GM12864 (cell line): ENCODE measurements around the gene PCBD1.

Source experiments
- DNase-seq: peaks from one replicate; pipeline ENCODE4 v3.0.0-alpha.2; 2011; ENCODE audit warnings: low read depth
- H3K4me3 ChIP-seq: 2 replicates; pipeline ENCODE4 v1.5.1; 2011; ENCODE audit warnings: mild to moderate bottlenecking, low read depth, low read length, control low read depth
- CTCF ChIP-seq: IDR thresholded peaks from 2 replicates; pipeline ENCODE4 v1.5.1; 2011; ENCODE audit warnings: low read depth, mild to moderate bottlenecking, moderate library complexity, low read length, control low read depth, inconsistent platforms; ENCODE audit errors: missing control alignments

PCBD1 gene

DNA sequence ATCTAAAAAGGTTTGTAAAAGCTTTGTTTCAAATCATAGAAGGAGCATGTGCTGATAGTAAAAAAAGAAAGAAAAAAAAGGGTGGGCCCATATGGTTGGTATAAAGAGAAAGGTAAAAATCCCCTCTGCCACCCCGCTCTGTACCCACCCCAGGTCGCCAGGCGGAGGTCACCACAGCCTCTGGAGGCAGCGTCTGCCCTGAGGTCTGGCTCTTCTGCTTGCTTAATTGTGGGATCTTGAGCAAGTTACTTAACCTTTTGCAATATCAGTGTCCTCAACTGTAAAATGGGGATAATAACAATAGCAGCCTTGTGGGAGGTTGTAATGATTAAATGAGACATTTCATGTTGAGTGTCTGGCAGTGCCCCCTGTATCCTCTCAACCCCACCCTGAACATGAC lies 10.7 kb upstream of the PCBD1 start:
- no peak overlapping the region for H3K4me3 ChIP-seq
- no peak for TF ChIP-seq CTCF
- DNase-seq: no peak

GRCh38 chr10:70898687-70899086 lies 10.3 kb upstream of the PCBD1 start:
- no peak for TF ChIP-seq CTCF
- no peak for DNase-seq
- H3K4me3 ChIP-seq: no peak overlapping the region

DNA sequence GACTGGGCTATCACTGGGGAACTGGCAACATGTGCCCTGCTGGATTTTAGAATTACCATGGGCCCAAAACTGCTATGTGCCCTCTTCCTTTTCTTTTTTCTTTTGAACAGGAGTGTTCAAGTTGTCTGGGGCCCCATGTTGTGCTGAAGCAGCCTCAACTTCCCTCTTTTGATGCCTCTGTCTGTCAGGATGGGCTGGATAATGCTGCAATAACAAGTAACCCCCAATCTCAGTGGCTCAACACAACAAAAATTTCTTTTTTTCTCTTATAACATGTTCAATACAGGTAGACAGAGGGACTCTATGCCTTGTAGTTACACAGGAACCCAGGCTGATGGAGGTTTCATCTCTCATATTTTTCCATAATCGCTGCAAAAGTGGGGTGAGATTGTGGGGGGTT lies 8.2 kb upstream of the PCBD1 start:
- no peak for TF ChIP-seq CTCF

GRCh38 chr10:70894416-70894815 lies 6.1 kb upstream of the PCBD1 start:
- H3K4me3 ChIP-seq: no peak overlapping the region
- TF ChIP-seq CTCF: no peak
- DNase-seq: no peak

More for the DNA sequence above, 8.2 kb upstream of the PCBD1 start:
- no peak overlapping the region for H3K4me3 ChIP-seq
- no peak for DNase-seq

DNA sequence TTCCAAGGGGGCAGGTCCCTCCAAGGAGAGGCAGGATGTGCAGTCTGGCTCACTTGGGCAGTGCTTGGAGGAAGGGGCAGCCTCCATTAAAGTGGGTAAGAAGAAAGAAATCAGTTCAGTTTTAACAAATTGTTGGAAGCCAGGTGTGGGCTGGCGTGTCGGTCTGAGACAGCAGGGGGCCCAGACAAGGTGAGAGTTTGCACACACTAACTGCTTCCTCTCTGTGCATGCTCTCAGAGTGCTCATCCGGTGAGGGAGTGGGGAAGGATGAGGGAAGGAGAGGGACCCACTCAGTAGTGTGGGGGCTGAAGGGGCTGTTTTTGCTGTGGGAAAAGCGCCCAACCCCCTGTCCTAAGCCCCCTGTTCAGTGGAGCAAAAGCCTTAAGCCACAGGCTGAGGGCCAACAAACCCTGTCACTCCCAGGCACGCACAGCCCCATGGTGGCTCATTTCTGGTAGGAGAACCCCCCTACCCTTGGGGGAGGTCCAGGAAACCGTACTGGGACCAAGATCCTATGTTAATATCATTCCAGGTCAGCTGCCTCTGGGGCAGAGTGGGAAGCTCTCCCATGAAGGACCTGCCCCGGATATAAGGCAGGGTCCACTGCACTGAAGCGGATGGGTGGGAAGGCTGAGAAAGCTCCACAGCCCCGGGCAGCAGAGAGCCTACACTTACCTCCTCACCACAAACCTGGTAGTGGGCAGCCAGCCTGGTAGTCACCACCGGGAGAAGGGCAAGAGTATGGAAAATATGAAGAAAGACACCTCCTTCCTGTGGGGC lies 5.1 kb upstream of the PCBD1 start:
- TF ChIP-seq CTCF: peak; percentile 27
- DNase-seq: no peak
- no peak overlapping the region for H3K4me3 ChIP-seq

DNA sequence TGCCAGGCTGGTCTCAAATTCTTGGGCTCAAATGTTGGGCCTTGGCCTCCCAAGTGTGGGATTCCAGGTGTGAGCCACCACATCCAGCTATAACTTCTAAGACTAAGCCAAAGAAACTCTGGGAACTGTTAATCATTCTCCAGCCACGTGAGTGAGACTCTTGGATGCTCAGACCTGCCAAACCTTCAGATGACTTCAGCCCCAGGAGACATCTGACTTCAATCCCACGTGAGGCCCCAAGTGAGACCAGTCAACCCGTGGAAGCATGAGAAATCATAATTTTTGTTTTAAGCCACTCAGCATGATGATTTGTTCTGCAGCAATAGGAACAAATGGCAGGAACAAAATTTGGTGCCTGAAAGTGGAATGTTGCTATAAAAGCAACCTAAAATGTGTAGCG lies 4.3 kb upstream of the PCBD1 start:
- no peak overlapping the region for H3K4me3 ChIP-seq
- no peak for TF ChIP-seq CTCF
- DNase-seq: no peak

DNA sequence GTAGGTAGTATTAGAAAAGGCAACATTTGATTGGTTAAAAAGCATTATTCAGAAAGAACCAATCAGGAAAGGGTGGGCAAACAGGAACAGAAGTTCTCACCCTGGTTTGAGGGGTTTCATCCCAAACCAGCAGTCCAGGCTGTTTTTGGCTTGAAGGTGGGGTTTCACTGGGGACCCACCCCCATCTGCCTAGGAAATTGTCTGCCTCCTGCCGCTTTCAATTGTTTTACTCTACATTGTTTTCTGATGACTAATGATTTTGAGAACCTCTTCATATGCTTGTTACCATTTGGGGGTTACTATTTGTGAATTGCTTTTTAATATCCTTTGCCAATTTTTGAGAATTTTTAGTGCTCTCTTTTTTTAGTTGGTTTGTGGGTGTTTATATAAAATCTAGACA lies 3.3 kb upstream of the PCBD1 start:
- no peak overlapping the region for H3K4me3 ChIP-seq
- TF ChIP-seq CTCF: no peak
- no peak for DNase-seq
